Gastrocnemius medialis (tissue), 4 donors: ENCODE data around the gene TXLNA. TPM values are rescaled to one million over a fixed set of nuclear protein-coding genes. Genes with fewer than 3 reads are reported as not detected.

Experiments used
- ATAC-seq, 2 donors: fragments of 150-250 bp; one replicate each; pipeline ENCODE4 v1.9.1; 2016
- DNase-seq, 2 donors: peaks; one replicate each; pipeline ENCODE4 v3.0.0-alpha.2; 2019
- H3K27ac ChIP-seq, 4 donors: fragments of 200-600 bp; sonication (generic); 1 replicate in 1 of 4; 2 replicates in 3 of 4; pipeline ENCODE4 v1.5.1; 2016 to 2018; ENCODE audit warnings: mild to moderate bottlenecking in 2 of 4, moderate library complexity in 1 of 4
- H3K27me3 ChIP-seq, 3 donors: fragments of 200-600 bp; sonication (generic) in 2 of 3; 1 replicate in 1 of 3; 2 replicates in 2 of 3; pipeline versions ENCODE4 v1.5.1 to v1.6.0; 2016 to 2019; ENCODE audit warnings: mild to moderate bottlenecking in 1 of 3, moderate library complexity in 1 of 3
- H3K36me3 ChIP-seq, 2 donors: fragments of 200-600 bp; sonication (generic) in 1 of 2; one replicate each; pipeline ENCODE4 v1.5.1; 2017 to 2018
- H3K4me1 ChIP-seq, 2 donors: fragments of 200-600 bp; sonication (generic) in 1 of 2; one replicate each; pipeline ENCODE4 v1.5.1; 2016 to 2017; ENCODE audit warnings: mild to moderate bottlenecking in 2 of 2
- H3K4me3 ChIP-seq, 4 donors: fragments of 200-600 bp; sonication (generic) in 3 of 4; 1 replicate in 1 of 4; 2 replicates in 3 of 4; pipeline ENCODE4 v1.5.1; 2016 to 2019; ENCODE audit warnings: mild to moderate bottlenecking in 2 of 4
- H3K9me3 ChIP-seq, 3 donors: fragments of 200-600 bp; sonication (generic) in 2 of 3; 1 replicate in 1 of 3; 2 replicates in 2 of 3; pipeline ENCODE4 v1.5.1; 2016 to 2019
- POLR2A ChIP-seq, 2 donors: fragments of 450-650 bp; IDR thresholded peaks; one replicate each; pipeline ENCODE4 v1.6.1; 2017; ENCODE audit warnings: antibody characterized with exemption in 2 of 2, mild to moderate bottlenecking in 2 of 2, moderate library complexity in 2 of 2
- in situ Hi-C, 4 donors: fragments of 200-750 bp; cut with MboI; loops; one replicate each; pipeline versions ENCODE4 v1.15.0 to v1.8.0; 2017; ENCODE audit warnings: low sequenced_read_pairs in 4 of 4
- intact Hi-C: fragments of 100-400 bp; cut with DNase I; formaldehyde crosslinking; loops from one replicate; pipeline ENCODE4 v1.15.1; 2023; ENCODE audit warnings: low total_unique reads
- total RNA-seq, 4 donors: library from RNA; depleted of rRNA; stranded (reverse); fragments of >200 nt; gene quantifications; one replicate each; pipeline versions ENCODE4 v1.1.0 to v1.2.3, GENCODE V29; 2016
- TF ChIP-seq, protein P1 (sequence below), 5 experiments: fragments of 450-650 bp in 3 of 5; fragments of 200-600 bp in 2 of 5; sonication (generic) in 2 of 5; IDR thresholded peaks in 4 of 5; conservative IDR thresholded peaks in 1 of 5; 1 replicate in 4 of 5; 2 replicates in 1 of 5; pipeline ENCODE4 v1.5.1; 2016 to 2019; ENCODE audit warnings: antibody characterized with exemption in 5 of 5, mild to moderate bottlenecking in 3 of 5, moderate library complexity in 3 of 5

TXLNA gene
- total RNA-seq, 4 donors from 2014 or later = 15.7 to 21.0 (median 17.6) TPM

GRCh38 chr1:32199717-32200072, 20.2 kb downstream of the TXLNA start:
- peak; percentile 70 to 82 for TF ChIP-seq POLR2A (IDR thresholded peaks at IDR 0.05)
- TF ChIP-seq, protein P1, sequence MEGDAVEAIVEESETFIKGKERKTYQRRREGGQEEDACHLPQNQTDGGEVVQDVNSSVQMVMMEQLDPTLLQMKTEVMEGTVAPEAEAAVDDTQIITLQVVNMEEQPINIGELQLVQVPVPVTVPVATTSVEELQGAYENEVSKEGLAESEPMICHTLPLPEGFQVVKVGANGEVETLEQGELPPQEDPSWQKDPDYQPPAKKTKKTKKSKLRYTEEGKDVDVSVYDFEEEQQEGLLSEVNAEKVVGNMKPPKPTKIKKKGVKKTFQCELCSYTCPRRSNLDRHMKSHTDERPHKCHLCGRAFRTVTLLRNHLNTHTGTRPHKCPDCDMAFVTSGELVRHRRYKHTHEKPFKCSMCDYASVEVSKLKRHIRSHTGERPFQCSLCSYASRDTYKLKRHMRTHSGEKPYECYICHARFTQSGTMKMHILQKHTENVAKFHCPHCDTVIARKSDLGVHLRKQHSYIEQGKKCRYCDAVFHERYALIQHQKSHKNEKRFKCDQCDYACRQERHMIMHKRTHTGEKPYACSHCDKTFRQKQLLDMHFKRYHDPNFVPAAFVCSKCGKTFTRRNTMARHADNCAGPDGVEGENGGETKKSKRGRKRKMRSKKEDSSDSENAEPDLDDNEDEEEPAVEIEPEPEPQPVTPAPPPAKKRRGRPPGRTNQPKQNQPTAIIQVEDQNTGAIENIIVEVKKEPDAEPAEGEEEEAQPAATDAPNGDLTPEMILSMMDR (IDR thresholded peaks at IDR 0.05 in 4 of 5, conservative IDR thresholded peaks at IDR 0.05 in 1 of 5) = peak in 1 of 5 experiments; percentile 47
- DNase-seq (peak; percentile 96 to 98), ATAC-seq (peak; percentile 70 to 75)
- peak overlapping the region; percentile 86 to 99 (median 94) for H3K27ac ChIP-seq
- in situ Hi-C loops = no loop called here
- peaks cover 44 to 65% of the 10 kb centered on the region in 2 donors for H3K4me1 ChIP-seq
- H3K27me3 ChIP-seq = no peaks in the 10 kb centered on the region
- no peaks in the 10 kb centered on the region for H3K9me3 ChIP-seq
- intact Hi-C loops = loop anchor here (2.0 to 10.0 kb wide), 3 partner anchors 21 to 265 kb away; partner anchors contain the start of genes PTP4A2, TMEM39B and TXLNA
- peaks cover 0 to 17% of the 10 kb centered on the region in 2 donors for H3K36me3 ChIP-seq
- peak overlapping the region; percentile 65 to 84 (median 72) for H3K4me3 ChIP-seq

DNA sequence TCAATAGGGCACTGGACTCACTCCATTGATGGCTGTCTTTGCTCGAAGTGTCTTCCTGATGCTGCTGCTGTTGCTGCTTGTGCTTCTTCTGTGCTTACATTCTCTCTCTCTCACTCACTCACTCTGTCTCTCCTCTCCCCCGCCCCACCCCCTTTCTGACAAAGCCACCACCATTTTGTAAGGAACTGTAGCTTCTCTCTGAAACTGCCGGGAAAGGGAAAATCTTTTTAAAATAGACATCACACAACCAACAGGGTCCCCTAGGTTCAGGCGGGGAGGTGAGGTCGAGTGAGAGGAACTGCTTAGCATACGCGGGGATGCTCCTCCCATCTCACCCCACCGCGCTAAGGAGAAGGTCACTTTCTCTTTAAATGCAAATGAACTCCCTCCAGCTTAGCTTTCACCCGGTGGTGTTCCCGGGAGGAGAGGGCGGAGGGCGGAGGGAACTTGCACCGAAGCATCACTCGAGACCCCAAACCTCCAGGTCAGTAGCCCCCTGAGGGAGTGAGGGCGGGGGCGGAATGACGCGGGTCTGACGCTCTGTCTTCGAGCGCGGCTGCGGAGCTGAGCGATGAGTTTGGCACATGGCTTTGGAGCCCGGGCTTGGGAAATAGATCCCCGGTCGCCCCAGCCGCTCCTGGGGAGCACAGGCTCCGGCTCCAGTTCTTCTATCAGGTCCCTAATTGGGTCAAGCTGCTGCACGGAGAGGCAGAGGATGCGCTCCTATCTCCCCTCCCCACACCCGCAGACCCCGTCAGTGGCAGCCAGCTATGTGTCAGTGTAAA, 20.9 kb downstream of the TXLNA start, which contains the start of gene CCDC28B:
Gene CCDC28B, plus strand, starts transcription at position 370 of the 785 bp plus-strand sequence. CDS start 1,341 bp downstream, outside the sequence.
- in situ Hi-C loops (no loop called here), intact Hi-C loops (loop anchor here (2.0 to 10.0 kb wide), 3 partner anchors 22 to 266 kb away; partner anchors contain the start of genes PTP4A2, TMEM39B and TXLNA)
- peak within 1 kb of the TSS; percentile 65 to 84 (median 72) for H3K4me3 ChIP-seq
- peak; percentile 58 to 62 for ATAC-seq
- H3K36me3 ChIP-seq = peaks cover 0 to 10% of the 10 kb centered on the region in 2 donors
- H3K9me3 ChIP-seq = no peaks in the 10 kb centered on the region
- peak; percentile 70 to 93 for TF ChIP-seq POLR2A (IDR thresholded peaks at IDR 0.05)
- TF ChIP-seq, protein P1 (IDR thresholded peaks at IDR 0.05 in 4 of 5, conservative IDR thresholded peaks at IDR 0.05 in 1 of 5) = no peak
- DNase-seq = peak; percentile 61 to 70
- peak within 1 kb of the TSS; percentile 86 to 99 (median 94) for H3K27ac ChIP-seq
- peaks cover 49 to 70% of the 10 kb centered on the region in 2 donors for H3K4me1 ChIP-seq
- no peaks in the 10 kb centered on the region for H3K27me3 ChIP-seq

GRCh38 chr1:32201011-32201855, 21.8 kb downstream of the TXLNA start:
- Histone ChIP-seq H3K9me3 (no peaks in the 10 kb centered on the region), H3K4me1 (peaks cover 52 to 66% of the 10 kb centered on the region in 2 donors), H3K27ac (peak overlapping the region; percentile 86 to 99 (median 94)), H3K27me3 (no peaks in the 10 kb centered on the region), H3K36me3 (peaks cover 0 to 2% of the 10 kb centered on the region in 2 donors), H3K4me3 (peak overlapping the region; percentile 65 to 84 (median 72))
- peak; percentile 5 to 35 for TF ChIP-seq POLR2A (IDR thresholded peaks at IDR 0.05)
- TF ChIP-seq, protein P1 (IDR thresholded peaks at IDR 0.05 in 4 of 5, conservative IDR thresholded peaks at IDR 0.05 in 1 of 5) = no peak
- in situ Hi-C loops = no loop called here
- intact Hi-C loops = loop anchor here (2.0 to 10.0 kb wide), 3 partner anchors 22 to 266 kb away; partner anchors contain the start of genes PTP4A2, TMEM39B and TXLNA
- peak; percentile 8 to 10 for ATAC-seq
- peak in 1 of 2 donors; percentile 58 for DNase-seq

DNA sequence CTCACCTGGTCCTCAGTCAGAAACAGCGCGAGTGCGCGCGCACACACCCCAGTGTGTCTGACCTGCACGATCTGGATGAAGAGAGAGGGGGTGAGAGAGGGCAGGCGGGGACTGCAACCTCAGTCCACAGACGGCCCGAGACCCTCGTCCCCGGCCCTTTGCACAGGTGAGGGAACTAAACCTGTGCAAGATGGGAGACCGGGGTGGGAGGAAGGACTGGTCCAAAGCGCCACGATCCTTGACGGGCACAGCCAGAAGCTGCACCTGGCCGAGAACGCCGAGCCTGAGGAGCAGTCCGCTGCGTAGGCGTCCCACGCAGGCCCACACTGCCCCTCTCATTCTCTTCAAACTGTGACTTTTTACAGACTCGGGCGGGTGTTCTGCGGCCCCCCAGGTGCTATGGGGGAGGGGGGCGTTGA, 25.5 kb downstream of the TXLNA start:
- peak overlapping the region; percentile 61 to 76 (median 73) for H3K4me3 ChIP-seq
- ATAC-seq (no peak), DNase-seq (no peak)
- H3K27me3 ChIP-seq = no peaks in the 10 kb centered on the region
- in situ Hi-C loops = no loop called here
- H3K27ac ChIP-seq = peak overlapping the region; percentile 60 to 74 (median 72)
- intact Hi-C loops = loop anchor here (10.0 kb wide), 1 partner anchor 270 kb away; the partner anchor contains the start of gene PTP4A2
- H3K9me3 ChIP-seq = no peaks in the 10 kb centered on the region
- no peaks in the 10 kb centered on the region for H3K36me3 ChIP-seq
- peaks cover 31 to 36% of the 10 kb centered on the region in 2 donors for H3K4me1 ChIP-seq
- TF ChIP-seq, protein P1 (IDR thresholded peaks at IDR 0.05 in 4 of 5, conservative IDR thresholded peaks at IDR 0.05 in 1 of 5) = no peak
- TF ChIP-seq POLR2A (IDR thresholded peaks at IDR 0.05) = no peak
